A549 (cell line): ENCODE data around the gene G6PC1.
A peak's percentile ranks its signal among the peaks of the same experiment; 100 is the strongest.

Source experiments
- CTCF ChIP-seq: fragments of >200 bp; sonication (Bioruptor Twin); formaldehyde crosslinking; IDR thresholded peaks from 3 replicates; pipeline ENCODE4 v1.5.1; 2016
- EP300 ChIP-seq, 2 experiments: fragments of >200 bp; sonication (Bioruptor Twin); formaldehyde crosslinking; IDR thresholded peaks; 2 replicates in 1 of 2; 3 replicates in 1 of 2; pipeline ENCODE4 v1.6.1; 2016 to 2017
- MAFK ChIP-seq: fragments of 450-650 bp; IDR thresholded peaks from 2 replicates; pipeline ENCODE4 v1.6.1; 2014; ENCODE audit not compliant: partially characterized antibody

- TF ChIP-seq CTCF (peak; percentile 93), EP300 (IDR thresholded peaks at IDR 0.05) (no peak), MAFK (no peak)
Observed at GRCh38 chr17:42937712-42938596, 37.4 kb downstream of the G6PC1 start.
